HG03520 (cell line): Measurements from ENCODE around the gene CYP3A5.
"Not testable (repeated sequence)": the region's sequence is repeated elsewhere in the genome, so short reads cannot be mapped to it uniquely, and the experiment has no call there.

ENCODE experiments used
- ATAC-seq: cut with Tn5 transposase; IDR thresholded peaks from one replicate; pipeline ENCODE4 v1.9.1; 2021; ENCODE audit warnings: mild to moderate bottlenecking, moderate library complexity; ENCODE audit not compliant: unreplicated experiment

Gene CYP3A5

DNA sequence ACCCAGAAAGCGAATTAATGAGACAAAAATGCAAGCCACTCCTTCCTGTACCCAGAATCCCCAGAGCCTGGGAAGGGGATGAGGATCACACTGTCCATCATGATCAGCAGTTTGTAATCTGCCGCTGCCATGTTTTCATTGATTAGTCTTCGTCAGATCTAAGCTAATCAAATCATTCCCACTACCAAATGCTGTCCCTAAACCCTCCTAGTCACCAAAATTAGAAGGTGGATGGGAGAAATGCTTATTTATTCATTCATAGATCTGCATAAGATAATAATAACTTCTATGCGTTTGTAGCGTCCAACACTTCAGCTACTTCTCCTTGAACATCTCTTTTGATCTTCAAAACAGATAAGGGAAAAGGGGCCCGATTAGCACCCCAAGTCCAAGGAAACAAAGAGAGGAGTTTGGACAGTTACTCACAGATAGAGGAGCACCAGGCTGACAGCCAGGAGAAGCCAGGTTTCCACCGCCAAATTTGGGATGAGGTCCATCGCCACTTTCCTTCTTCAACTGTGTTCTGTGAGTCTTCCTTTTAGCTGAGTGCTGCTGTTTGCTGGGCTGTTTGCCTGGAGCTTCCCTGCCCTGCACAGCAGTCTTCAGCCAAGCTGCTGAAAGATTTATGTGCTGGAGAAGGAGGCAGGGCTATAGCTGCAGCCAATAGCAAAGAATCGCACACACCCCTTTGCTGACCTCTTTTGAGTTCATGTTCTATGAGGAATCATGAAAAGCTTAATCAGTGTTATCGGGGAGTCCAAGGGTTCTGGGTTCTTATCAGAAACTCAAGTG is at the start of gene CYP3A5:
Gene CYP3A5 (minus strand): TSS at position 597 of the 792 bp plus-strand sequence. CDS start 100 bp downstream, at position 497.
- no peak for ATAC-seq

DNA sequence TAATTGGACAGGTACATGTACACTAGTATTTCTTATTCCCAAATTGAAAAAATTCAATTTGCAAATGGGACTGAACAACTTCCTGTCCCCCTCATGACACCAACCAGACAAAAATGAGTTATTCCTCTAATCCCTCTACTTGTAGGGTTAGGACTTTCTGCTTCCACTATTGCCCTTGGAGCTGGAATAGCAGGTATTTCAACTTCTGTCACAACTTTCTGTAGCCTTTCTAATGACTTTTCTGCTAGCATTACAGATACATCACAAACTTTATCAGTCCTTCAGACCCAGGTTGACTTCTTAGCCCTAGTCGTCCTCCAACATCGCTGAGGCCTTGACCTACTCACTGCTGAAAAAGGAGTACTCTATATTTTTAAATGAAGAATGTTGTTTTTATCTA is 48.8 kb upstream of the CYP3A5 start:
- ATAC-seq = no peak

DNA sequence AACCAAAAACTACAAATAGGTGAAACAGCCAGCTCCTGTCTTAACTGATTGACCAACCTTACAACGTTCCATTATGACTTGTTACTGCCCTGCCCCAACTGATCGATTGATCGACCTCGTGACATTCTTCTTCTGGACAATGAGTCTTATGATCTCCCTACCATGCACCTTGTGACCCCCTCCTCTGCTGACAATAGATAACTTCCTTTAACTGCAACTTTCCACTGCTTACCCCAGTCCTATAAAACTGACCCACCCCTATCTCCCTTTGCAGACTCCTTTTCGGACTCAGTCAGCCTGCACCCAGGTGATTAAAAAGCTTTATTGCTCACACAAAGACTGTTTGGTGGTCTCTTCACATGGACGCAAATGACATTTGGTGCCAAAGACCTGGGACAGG is 43.4 kb upstream of the CYP3A5 start:
- not testable (repeated sequence) for ATAC-seq

DNA sequence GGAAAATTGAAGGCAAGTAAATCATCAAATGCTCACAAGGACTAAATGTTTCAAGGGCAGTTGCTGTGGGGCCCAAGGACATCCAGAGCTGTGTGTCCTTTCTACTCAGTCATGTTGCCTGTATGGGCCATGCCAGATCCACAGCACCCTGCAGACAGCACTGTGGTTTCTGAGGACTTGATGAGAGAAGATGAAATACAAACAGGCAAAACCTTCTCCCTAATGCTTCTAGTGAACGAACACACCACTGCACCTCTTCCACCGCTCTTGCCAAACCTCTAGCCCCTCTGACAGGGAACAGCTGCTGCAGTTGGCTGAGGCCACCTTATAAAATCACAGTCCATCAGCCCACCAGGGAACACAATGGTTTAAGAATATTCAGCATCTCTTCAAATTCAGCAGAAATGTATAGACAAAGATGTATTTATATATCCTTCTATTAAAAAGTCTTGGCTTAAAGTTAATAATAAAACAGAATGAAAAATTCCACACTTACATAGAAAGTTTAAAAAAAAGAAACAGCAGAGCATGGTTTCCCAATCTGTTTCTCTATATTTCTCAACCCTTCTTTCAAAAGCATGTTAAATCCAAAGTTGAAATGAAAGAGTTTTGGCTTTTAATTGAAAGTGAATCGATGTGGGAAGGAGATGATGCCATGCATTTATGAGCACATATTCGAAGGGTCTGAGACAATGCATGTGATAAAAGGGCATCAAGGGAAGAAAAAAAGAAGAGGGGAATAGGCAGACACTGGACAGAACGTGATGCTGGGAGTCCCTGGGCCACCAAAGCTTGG is 41.2 kb upstream of the CYP3A5 start:
- no peak for ATAC-seq

DNA sequence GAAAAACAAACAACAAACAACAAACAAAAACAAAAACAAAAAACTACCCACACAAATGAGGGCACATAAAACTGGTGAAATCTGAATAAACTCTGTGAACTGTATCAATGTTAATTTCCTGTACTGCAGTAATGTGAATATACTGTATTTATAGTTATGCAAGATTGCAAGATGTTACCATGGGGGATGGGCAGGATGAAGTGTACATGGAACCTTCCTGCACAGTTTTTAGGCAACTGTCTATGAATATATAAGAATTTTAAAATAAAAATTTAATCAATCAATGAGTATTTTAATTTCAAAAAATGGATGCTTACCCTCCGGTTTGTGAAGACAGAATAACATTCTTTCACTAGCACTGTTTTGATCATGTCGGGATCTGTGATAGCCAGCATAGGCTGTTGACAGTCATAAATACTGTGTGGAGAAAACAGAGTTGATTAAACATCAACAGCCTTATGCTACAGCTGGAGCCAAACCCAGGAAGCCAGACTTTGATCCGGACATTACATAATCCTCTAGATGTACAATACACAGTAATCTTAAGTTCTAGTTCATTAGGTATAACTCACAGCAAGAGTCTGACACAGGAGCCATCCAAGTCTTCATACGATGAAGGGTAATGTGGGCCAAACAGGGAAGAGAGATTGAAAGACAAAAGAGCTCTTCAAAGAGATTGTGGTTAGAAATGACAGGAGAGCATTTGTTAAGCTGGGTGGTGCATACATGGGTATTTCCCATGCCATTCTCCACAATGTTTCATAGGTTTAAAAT is 40.4 kb upstream of the CYP3A5 start:
- no peak for ATAC-seq

DNA sequence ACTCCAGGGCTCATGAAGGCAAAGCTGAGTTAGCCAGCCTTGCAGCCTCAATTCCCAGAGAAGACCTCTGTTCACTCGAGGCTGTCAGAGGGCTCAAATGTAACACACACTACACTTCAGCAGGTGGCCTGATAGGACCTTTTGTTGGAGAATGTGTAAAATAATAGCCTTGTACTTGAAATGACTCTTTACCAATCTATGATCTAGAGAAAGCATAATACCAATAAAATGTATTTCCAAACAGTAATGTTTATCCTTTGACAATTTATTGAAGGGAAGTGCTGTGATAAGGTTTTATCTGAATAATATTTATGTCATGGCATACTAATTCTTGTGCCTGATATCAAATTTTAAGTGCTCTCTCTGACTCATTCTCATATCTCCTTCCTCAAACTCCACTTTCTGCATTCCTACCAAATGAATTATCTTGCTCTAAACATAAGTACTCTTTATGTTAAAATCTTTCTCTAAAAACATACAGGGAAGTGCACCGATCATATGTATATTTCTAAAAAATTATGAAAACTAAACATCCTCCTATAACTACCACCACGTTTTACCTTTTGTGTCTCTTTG is 34.3 kb upstream of the CYP3A5 start:
- ATAC-seq = no peak

DNA sequence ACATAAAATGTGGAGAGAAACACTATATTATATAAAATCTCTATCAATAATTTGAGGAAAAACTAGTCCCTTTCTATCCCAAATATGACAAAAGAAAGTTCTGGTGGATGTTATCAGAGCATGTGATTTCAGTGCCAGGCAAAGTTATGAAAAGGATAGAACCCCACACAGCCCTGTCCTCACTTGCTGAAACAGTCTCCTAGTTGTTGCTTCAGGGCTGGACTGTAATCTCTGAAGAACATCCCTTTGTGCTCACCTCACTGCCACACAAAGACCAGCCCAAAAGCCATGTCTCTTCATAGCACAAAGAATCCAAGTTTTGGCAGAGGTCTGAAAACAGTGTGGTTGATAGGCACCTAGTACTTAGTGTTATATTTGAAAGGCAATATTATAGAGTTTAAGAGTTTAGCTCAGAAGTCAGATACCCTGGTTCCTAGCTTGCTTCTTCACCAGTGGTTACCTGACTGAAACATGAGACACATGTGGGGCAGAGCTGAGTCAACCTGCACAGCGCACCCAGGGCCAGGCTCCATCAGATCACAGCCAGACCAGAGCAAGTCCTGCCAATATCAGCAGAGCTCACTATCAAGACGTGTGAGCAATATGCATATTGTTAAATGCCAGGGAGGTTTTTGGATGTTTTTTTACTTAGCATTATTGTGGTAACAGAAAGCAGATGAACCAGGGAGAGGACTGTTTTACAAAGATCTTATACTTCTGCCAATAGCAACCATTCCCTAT is 30.2 kb upstream of the CYP3A5 start:
- no peak for ATAC-seq

DNA sequence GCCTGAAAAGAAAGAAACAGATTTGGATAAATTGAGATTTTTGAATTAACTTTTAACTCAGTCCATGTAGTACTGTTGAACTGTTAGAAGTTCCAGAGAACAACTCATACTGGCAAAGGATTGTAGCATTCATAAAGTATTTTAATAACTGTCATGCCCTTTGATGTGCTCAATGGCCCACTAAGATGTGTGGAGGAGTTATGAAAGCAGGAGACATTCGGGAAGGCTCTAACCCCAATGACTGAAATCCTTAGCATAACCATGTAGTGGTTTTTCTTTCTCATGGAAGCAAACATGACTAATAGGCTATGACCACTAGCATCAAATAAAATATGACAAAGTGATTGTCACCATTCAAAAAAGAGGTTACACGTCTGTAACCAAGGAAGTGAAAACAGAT is 29.5 kb upstream of the CYP3A5 start:
- ATAC-seq = no peak

DNA sequence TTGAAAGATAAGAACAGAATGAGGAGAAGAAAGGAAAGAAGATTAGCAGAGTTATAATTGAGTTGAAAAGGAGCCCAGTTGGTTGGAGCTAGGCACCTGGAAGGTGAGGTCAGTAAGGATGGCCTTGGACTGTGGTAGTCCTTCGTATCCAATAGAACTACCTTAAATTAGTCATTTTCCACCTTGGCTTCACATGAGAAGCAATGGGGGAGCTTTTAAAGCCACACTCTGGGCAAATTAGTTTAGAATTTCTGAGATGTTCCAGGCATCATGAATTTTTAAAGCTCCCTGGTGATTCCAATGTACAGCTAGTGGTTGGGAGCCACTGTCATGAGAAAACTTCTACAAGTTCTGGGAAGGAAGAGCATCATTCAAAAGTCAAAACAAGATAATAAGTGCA is 27.3 kb upstream of the CYP3A5 start:
- no peak for ATAC-seq

DNA sequence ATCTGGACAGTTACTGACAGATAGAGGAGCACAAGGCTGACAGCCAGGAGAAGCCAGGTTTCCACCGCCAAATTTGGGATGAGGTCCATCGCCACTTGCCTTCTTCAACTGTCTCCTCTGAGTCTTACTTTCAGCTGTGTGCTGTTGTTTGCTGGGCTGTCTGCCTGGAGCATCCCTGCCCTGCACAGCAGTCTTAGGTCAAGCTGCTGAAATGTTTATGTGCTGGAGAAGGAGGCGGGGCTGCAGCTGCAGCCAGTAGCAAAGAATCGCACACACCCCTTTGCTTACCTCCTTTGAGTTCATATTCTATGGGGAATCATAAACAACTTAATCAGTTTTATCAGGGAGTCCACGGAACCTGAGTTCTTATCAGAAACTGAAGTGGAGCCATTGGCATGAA is 20.1 kb upstream of the CYP3A5 start:
- no peak for ATAC-seq

DNA sequence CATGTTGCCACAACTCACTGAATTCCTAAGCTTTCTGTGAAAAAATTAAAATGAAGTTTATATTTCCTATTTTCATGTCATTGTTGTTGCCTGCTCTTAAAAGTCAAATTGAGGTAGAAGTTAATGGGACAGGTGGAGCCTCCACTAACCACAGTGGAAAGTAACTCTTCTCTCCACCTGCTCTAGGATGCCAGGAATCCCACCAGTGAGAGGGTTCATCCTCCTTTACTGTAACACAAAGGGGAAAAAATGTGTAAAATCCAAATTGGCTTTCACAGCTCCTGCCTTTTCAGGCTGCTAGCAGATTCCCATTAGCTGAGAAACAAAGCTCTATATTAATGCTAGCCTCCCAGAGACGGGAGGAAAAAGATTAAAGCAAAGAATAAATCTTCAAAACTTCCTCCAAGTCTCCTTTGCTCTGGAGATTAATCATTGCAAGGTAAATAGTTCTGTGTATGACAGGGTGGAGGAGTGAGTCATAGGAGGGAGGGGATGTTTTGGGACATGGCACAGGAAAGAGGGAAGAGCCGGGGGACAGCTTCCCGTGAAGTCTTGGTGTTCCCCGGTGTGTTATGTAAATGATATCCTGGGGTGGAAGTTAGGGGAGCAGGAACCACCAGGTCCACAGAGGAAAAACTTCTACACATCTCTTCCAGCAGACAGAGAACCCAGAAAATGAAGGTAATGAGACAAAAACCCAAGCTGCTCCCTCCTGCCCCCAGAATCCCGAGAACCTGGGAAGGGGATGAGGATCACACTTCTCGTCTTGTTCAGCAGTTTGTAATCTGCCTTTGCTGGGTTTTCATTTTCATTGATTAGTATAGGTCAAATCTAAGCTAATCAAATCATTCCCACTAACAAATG is 19.3 kb upstream of the CYP3A5 start:
- not testable (repeated sequence) for ATAC-seq

DNA sequence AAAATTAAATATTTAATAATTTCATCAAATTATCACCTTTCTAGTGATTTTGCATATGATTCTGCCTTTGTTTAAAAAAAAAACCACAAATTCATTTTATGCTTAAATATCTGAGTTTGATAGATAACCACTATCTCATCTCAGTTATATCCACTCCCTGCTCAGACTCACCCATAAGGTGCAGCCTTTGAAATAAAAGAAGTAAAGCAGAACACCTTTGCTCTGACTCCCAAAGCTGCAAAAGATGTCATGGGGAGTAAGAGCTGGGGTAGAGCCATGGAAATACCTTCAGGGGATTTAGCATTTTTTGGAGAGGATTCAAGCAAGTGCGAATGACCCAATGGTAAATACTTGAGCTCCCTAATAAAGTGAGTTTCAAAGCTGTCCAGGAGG is 15.1 kb upstream of the CYP3A5 start:
- no peak for ATAC-seq

DNA sequence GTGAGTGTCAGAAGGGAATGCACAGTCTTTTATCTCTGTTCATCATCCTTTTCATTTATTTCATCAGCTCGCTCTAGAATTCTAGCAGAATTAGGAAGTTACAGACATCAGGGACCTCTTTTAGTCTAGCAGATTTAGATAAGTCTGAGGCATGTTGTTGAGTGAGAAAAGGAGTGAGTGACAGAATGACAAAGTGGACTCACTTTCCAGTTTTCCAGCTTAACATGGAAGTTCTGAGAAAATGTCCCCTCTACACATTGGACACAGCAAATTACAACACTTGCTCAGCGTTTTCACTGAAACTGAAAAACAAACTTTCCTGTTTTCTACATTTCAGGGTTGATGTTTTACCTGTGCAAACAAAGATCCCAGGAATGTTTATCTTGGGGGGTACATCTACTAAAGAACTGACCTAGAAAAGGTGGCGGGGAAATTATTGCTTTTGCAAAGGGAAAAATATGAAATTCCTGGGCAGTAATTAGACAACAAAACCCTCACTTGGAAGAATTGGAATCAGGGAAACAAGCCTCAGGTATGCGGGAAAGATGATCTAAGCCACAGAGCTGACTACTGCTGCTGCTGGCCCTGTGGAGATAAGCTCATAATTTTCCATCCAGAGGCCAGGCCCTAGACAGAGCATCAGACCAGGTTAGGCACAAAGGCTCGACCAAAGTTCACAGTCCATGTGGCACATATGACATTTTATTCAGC is 14.6 kb upstream of the CYP3A5 start:
- no peak for ATAC-seq

DNA sequence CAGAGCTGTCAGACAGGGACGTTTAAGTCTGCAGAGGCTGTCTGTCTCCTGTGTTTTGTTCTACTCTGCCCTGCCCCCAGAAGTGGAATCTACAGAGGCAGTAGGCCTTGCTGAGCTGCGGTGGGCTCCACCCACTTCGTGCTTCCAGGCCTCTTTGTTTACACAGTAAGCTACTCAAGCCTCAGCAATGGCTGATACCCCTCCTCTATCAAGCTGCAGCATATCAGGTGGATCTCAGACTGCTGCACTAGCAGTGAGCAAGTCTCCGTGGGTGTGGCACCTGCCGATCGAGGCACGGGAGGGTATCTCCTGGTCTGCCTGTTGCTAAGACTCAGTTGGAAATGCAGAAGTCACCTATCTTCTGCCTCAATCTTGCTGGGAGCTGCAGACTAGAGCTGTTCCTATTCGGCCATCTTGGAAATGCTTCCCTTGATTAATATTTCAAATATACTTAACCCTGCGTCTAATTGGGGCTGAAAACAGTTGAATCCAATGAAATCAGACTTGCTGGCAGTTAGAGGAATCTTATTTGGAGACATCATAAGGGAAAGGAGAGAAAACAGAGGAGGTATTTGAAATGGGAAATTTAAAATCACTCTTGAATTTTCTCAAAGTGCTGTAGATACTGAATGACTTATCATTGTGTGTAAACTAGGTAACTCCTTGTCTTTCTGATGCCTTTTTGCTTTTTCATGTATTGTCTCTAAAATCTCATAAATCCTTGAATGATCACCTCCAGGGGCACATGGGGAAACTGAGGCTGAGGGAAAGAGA is 13.8 kb upstream of the CYP3A5 start:
- ATAC-seq = no peak

DNA sequence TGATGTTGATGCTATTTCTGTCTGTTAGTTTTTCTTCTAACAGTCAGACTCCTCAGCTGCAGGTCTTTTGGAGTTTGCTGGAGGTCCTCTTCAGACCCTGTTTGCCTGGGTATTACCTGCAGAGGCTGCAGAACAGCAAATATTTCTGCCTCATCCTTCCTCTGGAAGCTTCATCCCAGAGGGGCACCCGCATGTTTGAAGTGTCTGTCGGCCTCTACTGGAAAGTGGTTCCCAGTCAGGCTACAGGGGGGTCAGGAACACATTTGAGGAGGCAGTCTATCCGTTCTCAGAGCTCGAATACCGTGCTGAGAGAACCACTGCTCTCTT is 13.3 kb upstream of the CYP3A5 start:
- no peak for ATAC-seq

DNA sequence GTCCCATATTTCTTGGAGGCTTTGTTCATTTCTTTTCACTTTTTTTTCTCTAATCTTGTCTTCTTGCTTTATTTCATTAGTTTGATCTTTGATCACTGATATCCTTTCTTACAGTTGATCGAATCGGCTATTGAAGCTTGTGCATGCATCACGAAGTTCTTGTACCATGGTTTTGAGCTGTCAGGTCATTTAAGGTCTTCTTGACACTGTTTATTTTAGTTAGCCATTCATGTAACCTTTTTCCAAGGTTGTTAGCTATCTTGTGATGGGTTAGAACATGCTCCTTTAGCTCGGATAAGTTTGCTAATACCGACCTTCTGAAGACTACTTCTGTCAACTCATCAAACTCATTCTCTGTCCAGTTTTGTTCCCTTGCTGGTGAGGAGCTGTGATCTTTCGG is 12.8 kb upstream of the CYP3A5 start:
- ATAC-seq = not testable (repeated sequence)

DNA sequence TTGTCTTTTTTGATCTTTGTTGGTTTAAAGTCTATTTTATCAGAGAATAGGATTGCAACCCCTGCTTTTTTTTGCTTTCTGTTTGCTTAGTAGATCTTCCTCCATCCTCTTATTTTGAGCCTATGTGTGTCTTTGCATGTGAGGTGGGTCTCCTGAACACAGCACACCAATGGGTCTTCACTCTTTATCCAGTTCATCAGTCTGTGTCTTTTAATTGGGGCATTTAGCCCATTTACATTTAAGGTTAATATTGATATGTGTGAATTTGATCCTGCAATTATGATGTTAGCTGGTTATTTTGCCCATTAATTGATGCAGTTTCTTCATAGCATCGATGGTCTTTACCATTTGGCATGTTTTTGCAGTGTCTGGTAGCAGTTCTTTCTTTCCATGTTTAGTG is 11.9 kb upstream of the CYP3A5 start:
- not testable (repeated sequence) for ATAC-seq

DNA sequence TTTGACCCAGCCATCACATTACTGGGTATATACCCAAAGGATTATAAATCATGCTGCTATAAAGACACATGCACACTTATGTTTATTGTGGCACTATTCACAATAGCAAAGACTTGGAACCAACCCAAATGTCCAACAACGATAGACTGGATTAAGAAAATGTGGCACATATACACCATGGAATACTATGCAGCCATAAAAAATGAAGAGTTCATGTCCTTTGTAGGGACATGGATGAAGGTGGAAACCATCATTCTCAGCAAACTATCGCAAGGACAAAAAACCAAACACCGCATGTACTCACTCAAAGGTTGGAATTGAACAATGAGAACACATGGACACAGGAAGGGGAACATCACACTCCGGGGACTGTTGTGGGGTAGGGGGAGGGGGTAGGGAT is 11.1 kb upstream of the CYP3A5 start:
- ATAC-seq = not testable (repeated sequence)
